GM12878 (cell line): Measurements from ENCODE around the gene CCR7. TPM values are rescaled to one million over a fixed set of nuclear protein-coding genes. Genes with fewer than 3 reads are reported as not detected.

ENCODE experiments used
- ATF7 ChIP-seq: fragments of 450-650 bp; IDR thresholded peaks from 2 replicates; pipeline ENCODE4 v1.6.1; 2016; ENCODE audit warnings: low read depth, mild to moderate bottlenecking
- BCL11A ChIP-seq: IDR thresholded peaks from 2 replicates; pipeline ENCODE4 v1.6.1; 2011; ENCODE audit warnings: low read depth, low read length
- EGR1 ChIP-seq, 2 experiments: IDR thresholded peaks; 1 replicate in 1 of 2; 2 replicates in 1 of 2; pipeline ENCODE4 v1.6.1; 2011 to 2012; ENCODE audit warnings: low read depth in 2 of 2, low read length in 2 of 2, borderline replicate concordance in 1 of 2, mild to moderate bottlenecking in 1 of 2, moderate library complexity in 1 of 2
- EZH2 ChIP-seq: IDR thresholded peaks from 2 replicates; pipeline ENCODE4 v1.6.1; 2012; ENCODE audit warnings: low read depth, mild to moderate bottlenecking, control low read depth, inconsistent platforms, low read length, borderline replicate concordance; ENCODE audit not compliant: control insufficient read depth
- HDAC6 ChIP-seq: fragments of 200-600 bp; sonication (generic); IDR thresholded peaks from one replicate; pipeline ENCODE4 v1.8.0; 2017; ENCODE audit warnings: antibody characterized with exemption; ENCODE audit not compliant: unreplicated experiment
- HDGF ChIP-seq: fragments of 450-650 bp; IDR thresholded peaks from 2 replicates; pipeline ENCODE4 v1.6.1; 2016; ENCODE audit warnings: antibody characterized with exemption
- JUND ChIP-seq: IDR thresholded peaks from 2 replicates; pipeline ENCODE4 v1.6.1; 2012; ENCODE audit warnings: low read depth, mild to moderate bottlenecking, low read length, improper control_type of control experiment, moderate library complexity
- MTA2 ChIP-seq: fragments of 450-650 bp; IDR thresholded peaks from 2 replicates; pipeline ENCODE4 v1.6.1; 2016; ENCODE audit warnings: low read depth, mild to moderate bottlenecking, moderate library complexity
- POLR2AphosphoS5 ChIP-seq: IDR thresholded peaks from 2 replicates; pipeline ENCODE4 v1.6.1; 2011; ENCODE audit warnings: mild to moderate bottlenecking, low read length, inconsistent platforms
- SIN3A ChIP-seq: IDR thresholded peaks from 2 replicates; pipeline ENCODE4 v1.6.1; 2012; ENCODE audit warnings: low read depth, low read length, improper control_type of control experiment
- SMAD1 ChIP-seq: fragments of 450-650 bp; IDR thresholded peaks from 2 replicates; pipeline ENCODE4 v1.6.1; 2018; ENCODE audit warnings: mild to moderate bottlenecking, low read depth; ENCODE audit not compliant: partially characterized antibody
- SRF ChIP-seq, 2 experiments: IDR thresholded peaks; 2 replicates each; pipeline ENCODE4 v1.6.1; 2011; ENCODE audit warnings: low read depth in 2 of 2, low read length in 2 of 2, mild to moderate bottlenecking in 1 of 2, moderate library complexity in 1 of 2
- ZNF622 ChIP-seq: fragments of 450-650 bp; IDR thresholded peaks from 2 replicates; pipeline ENCODE4 v1.6.1; 2017; ENCODE audit warnings: mild to moderate bottlenecking, inconsistent platforms
- polyA plus RNA-seq, 11 experiments: library from polyadenylated mRNA; depleted of rRNA in 4 of 11; unstranded in 6 of 11; stranded (reverse) in 5 of 11; fragments of >200 nt; fragmentation: Nextera tagmentation in 4 of 11; fragmentation: Illumina TruSeq in 1 of 11; extraction: Ambion mirVana in 4 of 11; extraction: Trizol in 1 of 11; gene quantifications; 1 replicate in 1 of 11; 2 replicates in 10 of 11; pipeline versions ENCODE4 v1.2.1 to v1.2.3, GENCODE V29; 2011 to 2016; ENCODE audit warnings: inconsistent platforms in 2 of 11, missing spikeins in 2 of 11, low read depth in 1 of 11
- total RNA-seq, 4 experiments: library from RNA; depleted of rRNA in 3 of 4; stranded (reverse); fragments of >200 nt in 3 of 4; fragmentation: Illumina TruSeq in 1 of 4; extraction: Trizol in 1 of 4; gene quantifications; 2 replicates each; pipeline versions ENCODE4 v1.2.1 to v1.2.3, GENCODE V29; 2013 to 2021
- TF ChIP-seq, protein P1 (sequence below): fragments of 450-650 bp; IDR thresholded peaks from 2 replicates; pipeline ENCODE4 v1.6.1; 2016; ENCODE audit warnings: mild to moderate bottlenecking, moderate library complexity, borderline replicate concordance
- TF ChIP-seq, protein P2 (sequence below): fragments of 450-650 bp; formaldehyde crosslinking; IDR thresholded peaks from 2 replicates; pipeline ENCODE4 v1.4.0; 2022; ENCODE audit warnings: mild to moderate bottlenecking, moderate library complexity
- TF ChIP-seq, protein P3 (sequence below): fragments of 450-650 bp; formaldehyde crosslinking; IDR thresholded peaks from 2 replicates; pipeline ENCODE4 v1.5.0; 2022; ENCODE audit warnings: mild to moderate bottlenecking, missing genetic modification characterization
- TF ChIP-seq, protein P4 (sequence below): fragments of 450-650 bp; IDR thresholded peaks from 2 replicates; pipeline ENCODE4 v1.6.1; 2016; ENCODE audit warnings: mild to moderate bottlenecking

Gene CCR7
- total and polyA plus RNA-seq, 10 of the 15 experiments (the other 5 are each of a cell fraction or from before 2014, with no cell fraction given), result 131 to 1,171 (median 260) TPM

DNA sequence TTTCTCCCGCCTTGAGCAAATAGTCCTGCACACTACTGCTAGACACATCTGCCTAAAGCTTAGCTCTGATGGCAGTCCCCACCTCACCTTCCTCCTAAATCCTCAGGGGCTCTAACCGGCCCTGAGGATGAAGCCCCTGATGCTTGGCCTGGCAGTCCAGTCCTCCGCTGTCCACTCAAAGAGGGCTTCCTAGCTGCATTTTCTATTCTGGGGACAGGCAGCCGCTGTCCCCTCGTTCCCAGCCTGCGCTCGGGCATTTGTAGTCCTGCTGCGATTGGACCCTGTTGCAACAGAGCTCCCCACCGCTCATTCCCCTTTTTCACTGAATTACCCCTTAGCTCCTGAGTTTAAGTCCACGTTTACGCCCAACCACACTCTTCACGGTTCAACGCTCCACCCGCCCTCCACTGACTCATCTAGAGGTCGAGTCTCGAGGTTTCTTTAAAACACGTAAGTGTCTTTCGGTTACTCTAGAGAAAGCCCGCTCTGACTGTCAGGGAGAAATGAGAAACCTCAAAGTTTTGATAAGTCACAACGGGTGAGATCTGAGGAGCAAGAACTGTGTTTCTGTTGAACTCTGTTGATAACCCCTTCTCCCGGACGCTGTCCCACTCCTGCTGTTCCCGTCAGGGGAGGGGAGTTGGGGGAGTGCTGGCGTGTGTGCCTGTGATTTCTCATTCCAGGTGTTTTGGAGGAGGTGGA, 4.5 kb downstream of the CCR7 start (continued):
- TF ChIP-seq, protein P1, sequence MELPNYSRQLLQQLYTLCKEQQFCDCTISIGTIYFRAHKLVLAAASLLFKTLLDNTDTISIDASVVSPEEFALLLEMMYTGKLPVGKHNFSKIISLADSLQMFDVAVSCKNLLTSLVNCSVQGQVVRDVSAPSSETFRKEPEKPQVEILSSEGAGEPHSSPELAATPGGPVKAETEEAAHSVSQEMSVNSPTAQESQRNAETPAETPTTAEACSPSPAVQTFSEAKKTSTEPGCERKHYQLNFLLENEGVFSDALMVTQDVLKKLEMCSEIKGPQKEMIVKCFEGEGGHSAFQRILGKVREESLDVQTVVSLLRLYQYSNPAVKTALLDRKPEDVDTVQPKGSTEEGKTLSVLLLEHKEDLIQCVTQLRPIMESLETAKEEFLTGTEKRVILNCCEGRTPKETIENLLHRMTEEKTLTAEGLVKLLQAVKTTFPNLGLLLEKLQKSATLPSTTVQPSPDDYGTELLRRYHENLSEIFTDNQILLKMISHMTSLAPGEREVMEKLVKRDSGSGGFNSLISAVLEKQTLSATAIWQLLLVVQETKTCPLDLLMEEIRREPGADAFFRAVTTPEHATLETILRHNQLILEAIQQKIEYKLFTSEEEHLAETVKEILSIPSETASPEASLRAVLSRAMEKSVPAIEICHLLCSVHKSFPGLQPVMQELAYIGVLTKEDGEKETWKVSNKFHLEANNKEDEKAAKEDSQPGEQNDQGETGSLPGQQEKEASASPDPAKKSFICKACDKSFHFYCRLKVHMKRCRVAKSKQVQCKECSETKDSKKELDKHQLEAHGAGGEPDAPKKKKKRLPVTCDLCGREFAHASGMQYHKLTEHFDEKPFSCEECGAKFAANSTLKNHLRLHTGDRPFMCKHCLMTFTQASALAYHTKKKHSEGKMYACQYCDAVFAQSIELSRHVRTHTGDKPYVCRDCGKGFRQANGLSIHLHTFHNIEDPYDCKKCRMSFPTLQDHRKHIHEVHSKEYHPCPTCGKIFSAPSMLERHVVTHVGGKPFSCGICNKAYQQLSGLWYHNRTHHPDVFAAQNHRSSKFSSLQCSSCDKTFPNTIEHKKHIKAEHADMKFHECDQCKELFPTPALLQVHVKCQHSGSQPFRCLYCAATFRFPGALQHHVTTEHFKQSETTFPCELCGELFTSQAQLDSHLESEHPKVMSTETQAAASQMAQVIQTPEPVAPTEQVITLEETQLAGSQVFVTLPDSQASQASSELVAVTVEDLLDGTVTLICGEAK, result no peak
- TF ChIP-seq EZH2 (no peak), SRF (IDR thresholded peaks at IDR 0.05; ENCODE audit: low read depth in 2 of 2, low read length in 2 of 2) (0 out of 4 replicates have a peak, but pooled peaks of 1 of the 2 experiments have one; percentile 47), JUND (peak; percentile 66; the same call in 1 of the 2 replicates), MTA2 (peak; percentile 78), HDGF (peak; percentile 6), HDAC6 (no peak), SMAD1 (peak; percentile 93), POLR2AphosphoS5 (peak; percentile 92), BCL11A (peak; percentile 88), ZNF622 (no peak), EGR1 (IDR thresholded peaks at IDR 0.05; ENCODE audit: borderline replicate concordance in 1 of 2, low read depth in 2 of 2, low read length in 2 of 2) (peak in 1 of 2 experiments; percentile 9; a peak in 1 of 3 replicates), ATF7 (peak; percentile 86), SIN3A (no peak)
- TF ChIP-seq, protein P2, sequence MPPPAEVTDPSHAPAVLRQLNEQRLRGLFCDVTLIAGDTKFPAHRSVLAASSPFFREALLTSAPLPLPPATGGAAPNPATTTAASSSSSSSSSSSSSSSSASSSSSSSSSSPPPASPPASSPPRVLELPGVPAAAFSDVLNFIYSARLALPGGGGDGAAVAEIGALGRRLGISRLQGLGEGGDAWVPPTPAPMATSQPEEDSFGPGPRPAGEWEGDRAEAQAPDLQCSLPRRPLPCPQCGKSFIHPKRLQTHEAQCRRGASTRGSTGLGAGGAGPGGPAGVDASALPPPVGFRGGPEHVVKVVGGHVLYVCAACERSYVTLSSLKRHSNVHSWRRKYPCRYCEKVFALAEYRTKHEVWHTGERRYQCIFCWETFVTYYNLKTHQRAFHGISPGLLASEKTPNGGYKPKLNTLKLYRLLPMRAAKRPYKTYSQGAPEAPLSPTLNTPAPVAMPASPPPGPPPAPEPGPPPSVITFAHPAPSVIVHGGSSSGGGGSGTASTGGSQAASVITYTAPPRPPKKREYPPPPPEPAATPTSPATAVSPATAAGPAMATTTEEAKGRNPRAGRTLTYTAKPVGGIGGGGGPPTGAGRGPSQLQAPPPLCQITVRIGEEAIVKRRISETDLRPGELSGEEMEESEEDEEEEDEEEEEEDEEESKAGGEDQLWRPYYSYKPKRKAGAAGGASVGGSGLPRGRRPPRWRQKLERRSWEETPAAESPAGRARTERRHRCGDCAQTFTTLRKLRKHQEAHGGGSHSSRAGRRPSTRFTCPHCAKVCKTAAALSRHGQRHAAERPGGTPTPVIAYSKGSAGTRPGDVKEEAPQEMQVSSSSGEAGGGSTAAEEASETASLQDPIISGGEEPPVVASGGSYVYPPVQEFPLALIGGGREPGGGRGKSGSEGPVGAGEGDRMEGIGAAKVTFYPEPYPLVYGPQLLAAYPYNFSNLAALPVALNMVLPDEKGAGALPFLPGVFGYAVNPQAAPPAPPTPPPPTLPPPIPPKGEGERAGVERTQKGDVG, result no peak
- TF ChIP-seq, protein P3, sequence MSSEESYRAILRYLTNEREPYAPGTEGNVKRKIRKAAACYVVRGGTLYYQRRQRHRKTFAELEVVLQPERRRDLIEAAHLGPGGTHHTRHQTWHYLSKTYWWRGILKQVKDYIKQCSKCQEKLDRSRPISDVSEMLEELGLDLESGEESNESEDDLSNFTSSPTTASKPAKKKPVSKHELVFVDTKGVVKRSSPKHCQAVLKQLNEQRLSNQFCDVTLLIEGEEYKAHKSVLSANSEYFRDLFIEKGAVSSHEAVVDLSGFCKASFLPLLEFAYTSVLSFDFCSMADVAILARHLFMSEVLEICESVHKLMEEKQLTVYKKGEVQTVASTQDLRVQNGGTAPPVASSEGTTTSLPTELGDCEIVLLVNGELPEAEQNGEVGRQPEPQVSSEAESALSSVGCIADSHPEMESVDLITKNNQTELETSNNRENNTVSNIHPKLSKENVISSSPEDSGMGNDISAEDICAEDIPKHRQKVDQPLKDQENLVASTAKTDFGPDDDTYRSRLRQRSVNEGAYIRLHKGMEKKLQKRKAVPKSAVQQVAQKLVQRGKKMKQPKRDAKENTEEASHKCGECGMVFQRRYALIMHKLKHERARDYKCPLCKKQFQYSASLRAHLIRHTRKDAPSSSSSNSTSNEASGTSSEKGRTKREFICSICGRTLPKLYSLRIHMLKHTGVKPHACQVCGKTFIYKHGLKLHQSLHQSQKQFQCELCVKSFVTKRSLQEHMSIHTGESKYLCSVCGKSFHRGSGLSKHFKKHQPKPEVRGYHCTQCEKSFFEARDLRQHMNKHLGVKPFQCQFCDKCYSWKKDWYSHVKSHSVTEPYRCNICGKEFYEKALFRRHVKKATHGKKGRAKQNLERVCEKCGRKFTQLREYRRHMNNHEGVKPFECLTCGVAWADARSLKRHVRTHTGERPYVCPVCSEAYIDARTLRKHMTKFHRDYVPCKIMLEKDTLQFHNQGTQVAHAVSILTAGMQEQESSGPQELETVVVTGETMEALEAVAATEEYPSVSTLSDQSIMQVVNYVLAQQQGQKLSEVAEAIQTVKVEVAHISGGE (CRISPR knock-in tag), result no peak; the same call in 1 of the 2 replicates
- TF ChIP-seq, protein P4, sequence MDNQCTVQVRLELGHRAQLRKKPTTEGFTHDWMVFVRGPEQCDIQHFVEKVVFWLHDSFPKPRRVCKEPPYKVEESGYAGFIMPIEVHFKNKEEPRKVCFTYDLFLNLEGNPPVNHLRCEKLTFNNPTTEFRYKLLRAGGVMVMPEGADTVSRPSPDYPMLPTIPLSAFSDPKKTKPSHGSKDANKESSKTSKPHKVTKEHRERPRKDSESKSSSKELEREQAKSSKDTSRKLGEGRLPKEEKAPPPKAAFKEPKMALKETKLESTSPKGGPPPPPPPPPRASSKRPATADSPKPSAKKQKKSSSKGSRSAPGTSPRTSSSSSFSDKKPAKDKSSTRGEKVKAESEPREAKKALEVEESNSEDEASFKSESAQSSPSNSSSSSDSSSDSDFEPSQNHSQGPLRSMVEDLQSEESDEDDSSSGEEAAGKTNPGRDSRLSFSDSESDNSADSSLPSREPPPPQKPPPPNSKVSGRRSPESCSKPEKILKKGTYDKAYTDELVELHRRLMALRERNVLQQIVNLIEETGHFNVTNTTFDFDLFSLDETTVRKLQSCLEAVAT, result peak; percentile 97; the same call in 1 of the 2 replicates
